ENCODE results near the gene RICTOR.

The RICTOR gene

DNA sequence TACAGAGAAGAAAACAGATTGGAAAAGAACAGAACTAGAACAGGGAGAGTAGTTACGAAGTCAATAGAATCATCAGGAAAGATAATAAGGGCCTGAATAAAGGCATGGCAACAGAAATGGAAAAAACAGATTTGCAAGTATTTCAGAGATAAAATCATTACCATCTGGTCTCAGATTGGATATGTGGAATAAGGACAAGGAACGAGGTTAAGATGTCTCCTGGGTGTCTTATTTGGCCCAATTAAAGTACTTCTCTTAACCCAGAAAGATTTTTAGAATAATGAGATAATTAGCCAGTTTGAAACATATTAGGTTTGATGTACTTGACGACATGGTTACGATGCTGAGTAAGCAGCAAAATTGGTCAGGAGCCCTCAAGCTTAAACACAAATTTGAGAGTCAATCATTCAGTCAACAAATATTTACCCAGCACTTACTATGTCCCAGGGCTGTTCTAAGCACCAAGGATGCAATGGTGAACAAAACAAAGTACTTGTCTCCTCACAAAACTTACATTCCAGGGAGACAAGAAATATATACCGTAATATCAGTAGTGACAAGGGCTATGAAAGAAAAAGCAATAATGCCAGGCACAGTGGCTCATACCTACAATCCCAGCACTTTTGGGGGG is 18.3 kb downstream of the RICTOR start:
- H3K9me3 ChIP-seq = no peaks in the 10 kb centered on the region
- TF ChIP-seq CTCF (IDR thresholded peaks at IDR 0.05) = no peak
- peaks cover 12% of the 10 kb centered on the region for H3K36me3 ChIP-seq
- H3K27me3 ChIP-seq = no peaks in the 10 kb centered on the region
- H3K4me1 ChIP-seq (ENCODE audit: control insufficient read depth in 1 of 2, insufficient read depth in 1 of 2, low read depth in 1 of 2, low read length in 1 of 2) = peaks cover 9 to 22% of the 10 kb centered on the region in 2 experiments
- no peak overlapping the region for H3K27ac ChIP-seq
- no peak overlapping the region for H3K4me3 ChIP-seq (ENCODE audit: low read depth in 1 of 2, low read length in 1 of 2)

- no peak for TF ChIP-seq CTCF (IDR thresholded peaks at IDR 0.05)
Observed at GRCh38 chr5:39055027-39055767, 19.0 kb downstream of the RICTOR start.

DNA sequence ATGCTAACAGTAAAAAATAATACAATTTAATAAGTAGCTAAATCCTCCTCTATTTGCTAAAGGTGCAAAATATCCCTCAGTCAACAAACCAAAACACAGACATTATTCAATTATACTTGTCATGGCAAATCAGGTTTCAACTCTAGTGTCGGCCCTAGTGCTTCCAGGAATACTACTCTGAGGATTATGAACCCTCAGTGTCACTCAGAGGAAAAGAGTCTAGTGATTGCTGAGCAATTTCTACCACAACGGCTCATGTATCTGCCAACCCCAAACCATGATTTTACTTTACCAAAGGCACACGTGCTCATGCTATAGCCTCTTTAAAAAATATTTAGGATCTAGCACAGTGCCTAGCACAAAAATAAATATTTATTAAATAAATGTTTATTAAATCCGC is 21.0 kb downstream of the RICTOR start:
- H3K4me1 ChIP-seq (ENCODE audit: control insufficient read depth in 1 of 2, insufficient read depth in 1 of 2, low read depth in 1 of 2, low read length in 1 of 2) = peaks cover 5 to 11% of the 10 kb centered on the region in 2 experiments
- no peak for TF ChIP-seq CTCF (IDR thresholded peaks at IDR 0.05)
- H3K9me3 ChIP-seq = no peaks in the 10 kb centered on the region
- peaks cover 19% of the 10 kb centered on the region for H3K36me3 ChIP-seq
- H3K4me3 ChIP-seq (ENCODE audit: low read depth in 1 of 2, low read length in 1 of 2) = no peak overlapping the region
- no peak overlapping the region for H3K27ac ChIP-seq
- H3K27me3 ChIP-seq = no peaks in the 10 kb centered on the region

More at GRCh38 chr5:39055027-39055767, 19.0 kb downstream of the RICTOR start:
- Histone ChIP-seq H3K36me3 (peaks cover 19% of the 10 kb centered on the region), H3K27ac (no peak overlapping the region), H3K4me1 (ENCODE audit: control insufficient read depth in 1 of 2, insufficient read depth in 1 of 2, low read depth in 1 of 2, low read length in 1 of 2) (peaks cover 9 to 22% of the 10 kb centered on the region in 2 experiments), H3K27me3 (no peaks in the 10 kb centered on the region), H3K9me3 (no peaks in the 10 kb centered on the region), H3K4me3 (ENCODE audit: low read depth in 1 of 2, low read length in 1 of 2) (no peak overlapping the region)

DNA sequence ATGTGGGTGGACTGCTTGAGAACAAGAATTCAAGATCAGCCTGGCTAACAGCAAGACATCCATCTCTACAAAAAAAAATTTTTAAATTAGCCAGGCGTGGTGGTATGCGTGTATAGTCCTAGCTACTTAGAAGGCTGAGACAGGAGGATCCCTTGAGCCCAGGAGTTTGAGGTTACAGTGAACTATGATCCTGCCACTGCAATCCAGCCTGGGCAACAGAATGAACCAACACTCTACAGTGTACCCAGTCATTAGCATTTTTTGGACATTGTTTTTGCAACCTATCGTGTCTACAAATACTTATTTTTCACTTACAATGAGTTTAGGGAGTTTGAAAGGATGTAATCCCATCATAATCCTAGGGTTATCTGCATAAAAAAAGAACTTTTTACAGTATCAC is 22.1 kb downstream of the RICTOR start:
- H3K9me3 ChIP-seq = no peaks in the 10 kb centered on the region
- no peaks in the 10 kb centered on the region for H3K27me3 ChIP-seq
- TF ChIP-seq CTCF (IDR thresholded peaks at IDR 0.05) = no peak
- H3K4me1 ChIP-seq (ENCODE audit: control insufficient read depth in 1 of 2, insufficient read depth in 1 of 2, low read depth in 1 of 2, low read length in 1 of 2) = peaks cover 0 to under 1% of the 10 kb centered on the region in 2 experiments
- peaks cover 19% of the 10 kb centered on the region for H3K36me3 ChIP-seq
- no peak overlapping the region for H3K27ac ChIP-seq
- no peak overlapping the region for H3K4me3 ChIP-seq (ENCODE audit: low read depth in 1 of 2, low read length in 1 of 2)

GRCh38 chr5:39049315-39049714 is 24.9 kb downstream of the RICTOR start:
- H3K27me3 ChIP-seq = no peaks in the 10 kb centered on the region
- peaks cover 13% of the 10 kb centered on the region for H3K36me3 ChIP-seq
- no peak for TF ChIP-seq CTCF (IDR thresholded peaks at IDR 0.05)
- H3K4me3 ChIP-seq (ENCODE audit: low read depth in 1 of 2, low read length in 1 of 2) = no peak overlapping the region
- H3K9me3 ChIP-seq = no peaks in the 10 kb centered on the region
- no peak overlapping the region for H3K27ac ChIP-seq
- no peaks in the 10 kb centered on the region for H3K4me1 ChIP-seq (ENCODE audit: control insufficient read depth in 1 of 2, insufficient read depth in 1 of 2, low read depth in 1 of 2, low read length in 1 of 2)
